K562 (cell line): Measurements from ENCODE around the gene MAP1S. TPM values are rescaled to one million over a fixed set of nuclear protein-coding genes. Genes with fewer than 3 reads are reported as not detected.

Experiments used
- CREB3 ChIP-seq: fragments of 450-650 bp; conservative IDR thresholded peaks from 2 replicates; pipeline ENCODE4 v1.6.1; 2016; ENCODE audit warnings: missing genetic modification characterization, low read depth, mild to moderate bottlenecking, missing compliant biosample characterization, moderate library complexity
- IRF9 ChIP-seq: fragments of 450-650 bp; IDR thresholded peaks from 2 replicates; pipeline ENCODE4 v1.6.1; 2016; ENCODE audit warnings: missing biosample characterization, missing genetic modification characterization
- KLF13 ChIP-seq: fragments of 450-650 bp; IDR thresholded peaks from 2 replicates; pipeline ENCODE4 v1.6.1; 2016; ENCODE audit warnings: missing genetic modification characterization, low read depth, mild to moderate bottlenecking, missing compliant biosample characterization, moderate library complexity, borderline replicate concordance
- MCM5 ChIP-seq: fragments of 450-650 bp; IDR thresholded peaks from 2 replicates; pipeline ENCODE4 v1.6.1; 2016; ENCODE audit warnings: low read depth
- MED1 ChIP-seq: sonication (generic); formaldehyde crosslinking; IDR thresholded peaks from 2 replicates; pipeline ENCODE4 v1.8.1; 2023; ENCODE audit warnings: missing genetic modification reagents, borderline replicate concordance
- PBX2 ChIP-seq, 2 experiments: IDR thresholded peaks in 1 of 2; conservative IDR thresholded peaks in 1 of 2; 2 replicates each; pipeline ENCODE4 v1.6.1; 2016; ENCODE audit warnings: low read depth in 2 of 2, mild to moderate bottlenecking in 1 of 2, missing compliant biosample characterization in 1 of 2, missing genetic modification characterization in 1 of 2, moderate library complexity in 1 of 2
- RBM39 ChIP-seq: fragments of 200-400 bp; formaldehyde crosslinking; optimal IDR thresholded peaks from 2 replicates; pipeline ENCODE3; 2018; ENCODE audit warnings: low read depth, low read length
- RCOR1 ChIP-seq, 2 experiments: IDR thresholded peaks; 2 replicates each; pipeline ENCODE4 v1.6.1; 2012; ENCODE audit warnings: low read depth in 2 of 2, low read length in 2 of 2, borderline replicate concordance in 1 of 2, improper control_type of control experiment in 1 of 2
- RERE ChIP-seq: sonication (generic); formaldehyde crosslinking; IDR thresholded peaks from 2 replicates; pipeline ENCODE4 v1.8.0; 2023; ENCODE audit warnings: missing genetic modification reagents, mild to moderate bottlenecking, borderline replicate concordance
- SOX6 ChIP-seq: fragments of 450-650 bp; IDR thresholded peaks from 2 replicates; pipeline ENCODE4 v1.6.1; 2014; ENCODE audit warnings: mild to moderate bottlenecking
- STAT5A ChIP-seq: IDR thresholded peaks from 2 replicates; pipeline ENCODE4 v1.6.1; 2012; ENCODE audit warnings: low read length, inconsistent platforms, borderline replicate concordance
- TRIM25 ChIP-seq: fragments of 450-650 bp; IDR thresholded peaks from 2 replicates; pipeline ENCODE4 v1.7.0; 2016; ENCODE audit warnings: borderline replicate concordance
- ZNF57 ChIP-seq: fragments of 450-650 bp; formaldehyde crosslinking; IDR thresholded peaks from 2 replicates; pipeline ENCODE4 v1.4.0; 2020; ENCODE audit warnings: mild to moderate bottlenecking, moderate library complexity
- polyA plus RNA-seq, 8 experiments: library from polyadenylated mRNA; depleted of rRNA in 4 of 8; stranded (reverse) in 5 of 8; unstranded in 3 of 8; fragments of >200 nt; fragmentation: Nextera tagmentation in 2 of 8; fragmentation: Illumina TruSeq in 1 of 8; extraction: Ambion mirVana in 2 of 8; extraction: Trizol in 1 of 8; gene quantifications; 2 replicates each; pipeline versions ENCODE4 v1.2.1 to v1.2.3, GENCODE V29; 2011 to 2014; ENCODE audit warnings: inconsistent platforms in 1 of 8, missing spikeins in 1 of 8
- total RNA-seq, 7 experiments: library from RNA; depleted of rRNA in 6 of 7; stranded (reverse); fragments of >200 nt in 6 of 7; fragmentation: Illumina TruSeq in 2 of 7; extraction: Trizol in 2 of 7; gene quantifications; 2 replicates each; pipeline versions ENCODE4 v1.2.1 to v1.2.3, GENCODE V29; 2011 to 2021; ENCODE audit warnings: low replicate concordance in 1 of 7

Gene MAP1S
- total and polyA plus RNA-seq, 9 of the 15 experiments (the other 6 are each of a cell fraction or from before 2014, with no cell fraction given): 2.0 to 81.0 (median 9.5) TPM

GRCh38 chr19:17751103-17751911 is 32.0 kb downstream of the MAP1S start, which contains the start of gene FCHO1 (continued):
- TF ChIP-seq RERE (CRISPR knock-in tag) (no peak), KLF13 (0 out of 2 replicates have a peak, but pooled peaks have one; percentile 20), ZNF57 (CRISPR knock-in tag) (no peak), PBX2 (CRISPR knock-in tag; IDR thresholded peaks at IDR 0.05; ENCODE audit: low read depth) (no peak), PBX2 (tag; conservative IDR thresholded peaks at IDR 0.05; ENCODE audit: low read depth) (no peak), RBM39 (no peak), RCOR1 (IDR thresholded peaks at IDR 0.05; ENCODE audit: borderline replicate concordance in 1 of 2, low read depth in 2 of 2, low read length in 2 of 2) (peak; percentile 54 to 94), CREB3 (peak; percentile 69), IRF9 (no peak), STAT5A (no peak), TRIM25 (no peak), SOX6 (no peak), MED1 (CRISPR knock-in tag) (no peak), MCM5 (no peak)
